ENCODE data around the gene NMNAT3. TPM values are rescaled to one million over a fixed set of nuclear protein-coding genes. Genes with fewer than 3 reads are reported as not detected.

NMNAT3 gene
- total RNA-seq, 1 donor from 2014 or later, result 10.7 TPM

DNA sequence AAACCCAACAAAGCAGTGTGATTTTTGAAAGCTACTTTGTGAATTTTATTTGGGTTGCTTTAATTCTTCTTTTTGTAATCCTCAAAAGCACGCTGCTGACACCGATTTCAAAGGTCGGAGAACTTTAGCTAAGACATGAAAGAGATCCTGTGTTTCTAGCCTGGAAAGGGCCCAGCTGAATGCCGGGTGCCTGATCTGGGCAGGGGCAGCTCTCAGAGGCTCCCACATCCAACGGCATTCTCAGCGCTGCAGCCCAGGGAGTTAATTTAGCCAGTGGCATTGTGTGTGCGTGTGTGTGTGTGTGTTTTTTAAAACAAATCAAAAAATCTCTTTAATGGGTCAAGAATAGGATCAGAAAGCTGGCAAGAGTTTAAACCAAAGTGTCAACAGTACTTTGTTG lies 144.8 kb downstream of the NMNAT3 start:
- Histone ChIP-seq H3K9me3 (replicated peaks) (no peaks in the 10 kb centered on the region), H3K27ac (replicated peaks) (peak overlapping the region; percentile 72), H3K4me3 (no peak overlapping the region), H3K36me3 (no peaks in the 10 kb centered on the region), H3K4me1 (peaks cover 56% of the 10 kb centered on the region), H3K27me3 (ENCODE audit: low read depth) (no peaks in the 10 kb centered on the region)
- TF ChIP-seq, protein P1, sequence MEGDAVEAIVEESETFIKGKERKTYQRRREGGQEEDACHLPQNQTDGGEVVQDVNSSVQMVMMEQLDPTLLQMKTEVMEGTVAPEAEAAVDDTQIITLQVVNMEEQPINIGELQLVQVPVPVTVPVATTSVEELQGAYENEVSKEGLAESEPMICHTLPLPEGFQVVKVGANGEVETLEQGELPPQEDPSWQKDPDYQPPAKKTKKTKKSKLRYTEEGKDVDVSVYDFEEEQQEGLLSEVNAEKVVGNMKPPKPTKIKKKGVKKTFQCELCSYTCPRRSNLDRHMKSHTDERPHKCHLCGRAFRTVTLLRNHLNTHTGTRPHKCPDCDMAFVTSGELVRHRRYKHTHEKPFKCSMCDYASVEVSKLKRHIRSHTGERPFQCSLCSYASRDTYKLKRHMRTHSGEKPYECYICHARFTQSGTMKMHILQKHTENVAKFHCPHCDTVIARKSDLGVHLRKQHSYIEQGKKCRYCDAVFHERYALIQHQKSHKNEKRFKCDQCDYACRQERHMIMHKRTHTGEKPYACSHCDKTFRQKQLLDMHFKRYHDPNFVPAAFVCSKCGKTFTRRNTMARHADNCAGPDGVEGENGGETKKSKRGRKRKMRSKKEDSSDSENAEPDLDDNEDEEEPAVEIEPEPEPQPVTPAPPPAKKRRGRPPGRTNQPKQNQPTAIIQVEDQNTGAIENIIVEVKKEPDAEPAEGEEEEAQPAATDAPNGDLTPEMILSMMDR (IDR thresholded peaks at IDR 0.05; ENCODE audit: borderline replicate concordance), result no peak
- DNase-seq, result no peak
- intact Hi-C loops (cut with micrococcal nuclease), result no loop called here

DNA sequence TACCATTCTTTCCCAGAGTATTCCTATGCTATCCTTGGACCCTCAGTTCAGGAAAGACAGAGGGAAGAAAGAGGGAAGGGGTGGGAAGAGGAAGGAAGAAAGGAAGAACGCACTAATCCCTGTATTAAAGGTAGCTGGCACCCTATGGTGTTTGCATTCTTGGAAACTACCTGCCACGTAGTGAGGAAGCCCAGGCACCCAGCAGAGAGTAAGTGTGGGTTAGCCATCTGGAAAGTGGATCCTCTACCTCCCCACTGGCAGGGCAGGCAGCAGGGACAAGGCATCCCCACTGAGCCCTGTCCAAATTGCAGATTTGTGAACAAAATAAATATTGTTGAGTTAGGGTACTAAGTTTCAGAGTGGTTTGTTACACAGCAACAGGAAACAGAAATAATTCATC lies 147.1 kb downstream of the NMNAT3 start:
- H3K9me3 ChIP-seq (replicated peaks), result no peaks in the 10 kb centered on the region
- DNase-seq, result no peak
- H3K27ac ChIP-seq (replicated peaks), result no peak overlapping the region
- TF ChIP-seq, protein P1 (IDR thresholded peaks at IDR 0.05; ENCODE audit: borderline replicate concordance), result no peak
- H3K36me3 ChIP-seq, result no peaks in the 10 kb centered on the region
- H3K4me1 ChIP-seq, result peaks cover 34% of the 10 kb centered on the region
- intact Hi-C loops (cut with micrococcal nuclease), result no loop called here
- no peak overlapping the region for H3K4me3 ChIP-seq
- no peaks in the 10 kb centered on the region for H3K27me3 ChIP-seq (ENCODE audit: low read depth)

- no peaks in the 10 kb centered on the region for H3K27me3 ChIP-seq (ENCODE audit: low read depth)
- no peak overlapping the region for H3K27ac ChIP-seq (replicated peaks)
- TF ChIP-seq, protein P1 (IDR thresholded peaks at IDR 0.05; ENCODE audit: borderline replicate concordance), result no peak
- no peak overlapping the region for H3K4me3 ChIP-seq
- intact Hi-C loops (cut with micrococcal nuclease), result no loop called here
- H3K4me1 ChIP-seq, result peaks cover 24% of the 10 kb centered on the region
- H3K9me3 ChIP-seq (replicated peaks), result no peaks in the 10 kb centered on the region
- no peak for DNase-seq
- no peaks in the 10 kb centered on the region for H3K36me3 ChIP-seq
These were observed 148.1 kb downstream of the NMNAT3 start for GRCh38 chr3:139529662-139530061.

DNA sequence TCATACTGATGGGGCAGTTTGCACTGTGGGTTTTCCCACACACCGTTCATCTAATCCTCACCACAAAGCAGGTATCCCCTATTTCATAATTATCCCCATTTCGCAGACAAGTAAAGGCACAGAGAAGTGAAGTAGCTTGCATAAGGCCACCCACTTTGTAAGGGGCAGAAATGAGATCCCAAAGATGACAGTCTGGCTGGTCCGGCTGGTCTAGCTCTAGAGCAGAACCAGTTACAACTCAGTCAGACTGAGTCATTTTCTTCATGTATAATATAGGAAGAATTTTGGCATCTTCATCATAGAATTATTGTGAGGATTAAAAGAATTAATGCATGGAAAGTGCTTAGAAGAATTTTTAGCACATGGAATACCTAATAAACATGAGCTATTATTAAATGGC lies 148.8 kb downstream of the NMNAT3 start:
- intact Hi-C loops (cut with micrococcal nuclease), result no loop called here

DNA sequence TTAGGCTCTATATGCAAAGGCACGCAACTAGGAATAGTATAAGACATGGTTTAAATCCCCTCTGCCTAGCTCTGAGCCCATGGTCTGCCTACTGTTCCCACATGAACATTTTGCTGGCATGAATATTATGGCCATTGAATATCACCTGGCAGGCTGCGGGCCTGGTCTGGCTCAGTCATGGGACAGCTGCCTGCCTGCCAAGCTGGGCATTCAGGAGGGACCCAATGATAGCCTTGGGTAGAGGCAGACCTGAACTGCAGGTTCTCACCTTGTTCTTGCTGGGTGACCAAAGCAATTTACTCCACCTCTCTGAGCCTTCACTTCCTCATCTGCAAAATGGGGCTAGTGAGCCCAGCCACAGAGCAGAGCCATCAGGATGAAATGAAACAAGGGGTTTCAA lies 149.5 kb downstream of the NMNAT3 start:
- Histone ChIP-seq H3K27ac (replicated peaks) (no peak overlapping the region), H3K9me3 (replicated peaks) (no peaks in the 10 kb centered on the region), H3K4me3 (no peak overlapping the region), H3K36me3 (no peaks in the 10 kb centered on the region), H3K4me1 (peaks cover 10% of the 10 kb centered on the region), H3K27me3 (ENCODE audit: low read depth) (no peaks in the 10 kb centered on the region)
- intact Hi-C loops (cut with micrococcal nuclease), result no loop called here
- TF ChIP-seq, protein P1 (IDR thresholded peaks at IDR 0.05; ENCODE audit: borderline replicate concordance), result no peak
- no peak for DNase-seq

More for the DNA sequence above, 148.8 kb downstream of the NMNAT3 start:
- Histone ChIP-seq H3K36me3 (no peaks in the 10 kb centered on the region), H3K27me3 (ENCODE audit: low read depth) (no peaks in the 10 kb centered on the region), H3K4me1 (peaks cover 16% of the 10 kb centered on the region), H3K27ac (replicated peaks) (no peak overlapping the region), H3K4me3 (no peak overlapping the region), H3K9me3 (replicated peaks) (no peaks in the 10 kb centered on the region)
- TF ChIP-seq, protein P1 (IDR thresholded peaks at IDR 0.05; ENCODE audit: borderline replicate concordance), result no peak
- DNase-seq, result no peak

DNA sequence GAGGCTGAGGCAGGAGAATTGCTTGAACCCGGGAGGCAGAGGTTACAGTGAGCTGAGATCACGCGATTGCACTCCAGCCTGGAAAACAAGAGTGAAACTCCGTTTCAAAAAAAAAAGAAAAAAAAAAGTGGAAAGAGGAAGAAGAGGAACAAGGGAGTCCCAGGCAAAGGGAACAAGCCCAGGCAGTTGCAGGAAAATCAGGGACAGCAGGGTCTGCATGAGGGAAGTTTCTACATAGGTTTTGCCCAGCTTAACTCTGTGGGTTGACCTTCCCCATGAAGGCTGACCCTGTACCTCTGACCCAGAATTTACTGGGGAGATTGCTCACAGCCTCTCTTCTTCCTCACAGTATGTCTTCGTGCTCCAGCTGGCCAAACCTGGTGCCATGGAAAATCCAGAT lies 150.5 kb downstream of the NMNAT3 start:
- TF ChIP-seq, protein P1 (IDR thresholded peaks at IDR 0.05; ENCODE audit: borderline replicate concordance), result no peak
- no peak overlapping the region for H3K4me3 ChIP-seq
- DNase-seq, result no peak

More for the DNA sequence above, 150.5 kb downstream of the NMNAT3 start:
- Histone ChIP-seq H3K27ac (replicated peaks) (no peak overlapping the region), H3K9me3 (replicated peaks) (no peaks in the 10 kb centered on the region), H3K4me1 (peaks cover 5% of the 10 kb centered on the region), H3K27me3 (ENCODE audit: low read depth) (no peaks in the 10 kb centered on the region), H3K36me3 (no peaks in the 10 kb centered on the region)
- intact Hi-C loops (cut with micrococcal nuclease), result no loop called here

Data from left ventricle myocardium inferior (tissue), 1 donor.